ENCODE measurements around the gene TMCC2.
A peak's percentile ranks its signal among the peaks of the same experiment; 100 is the strongest.

TMCC2 gene

GRCh38 chr1:205248793-205249601 lies 21.3 kb downstream of the TMCC2 start:
- DNase-seq (ENCODE audit: low read depth in 1 of 2, low spot score in 1 of 2) = no peak
- in situ Hi-C loops (cut with HindIII; ENCODE audit: low pct_unique_long_range_greater_than_20kb, low sequenced_read_pairs) = no loop called here
- TF ChIP-seq JUND (IDR thresholded peaks at IDR 0.05; ENCODE audit: low read depth) = no peak

- in situ Hi-C loops (cut with HindIII; ENCODE audit: low pct_unique_long_range_greater_than_20kb, low sequenced_read_pairs) = no loop called here
- DNase-seq (ENCODE audit: low read depth in 1 of 2, low spot score in 1 of 2) = no peak
- no peak for TF ChIP-seq JUND (IDR thresholded peaks at IDR 0.05; ENCODE audit: low read depth)
These were observed 21.9 kb downstream of the TMCC2 start for GRCh38 chr1:205249651-205250050.

GRCh38 chr1:205250699-205251098 lies 23.0 kb downstream of the TMCC2 start:
- DNase-seq (ENCODE audit: low read depth in 1 of 2, low spot score in 1 of 2) = no peak
- no peak for TF ChIP-seq JUND (IDR thresholded peaks at IDR 0.05; ENCODE audit: low read depth)
- in situ Hi-C loops (cut with HindIII; ENCODE audit: low pct_unique_long_range_greater_than_20kb, low sequenced_read_pairs) = no loop called here

GRCh38 chr1:205251576-205251975 lies 23.8 kb downstream of the TMCC2 start:
- in situ Hi-C loops (cut with HindIII; ENCODE audit: low pct_unique_long_range_greater_than_20kb, low sequenced_read_pairs) = no loop called here
- no peak for TF ChIP-seq JUND (IDR thresholded peaks at IDR 0.05; ENCODE audit: low read depth)
- DNase-seq (ENCODE audit: low read depth in 1 of 2, low spot score in 1 of 2) = no peak

- DNase-seq (ENCODE audit: low read depth in 1 of 2, low spot score in 1 of 2) = peak; percentile 91
- no peak for TF ChIP-seq JUND (IDR thresholded peaks at IDR 0.05; ENCODE audit: low read depth)
- in situ Hi-C loops (cut with HindIII; ENCODE audit: low pct_unique_long_range_greater_than_20kb, low sequenced_read_pairs) = no loop called here
These were observed 28.4 kb downstream of the TMCC2 start for GRCh38 chr1:205255941-205256780.

- TF ChIP-seq JUND (IDR thresholded peaks at IDR 0.05; ENCODE audit: low read depth) = no peak
- in situ Hi-C loops (cut with HindIII; ENCODE audit: low pct_unique_long_range_greater_than_20kb, low sequenced_read_pairs) = no loop called here
- no peak for DNase-seq (ENCODE audit: low read depth in 1 of 2, low spot score in 1 of 2)
These were observed 29.3 kb downstream of the TMCC2 start for GRCh38 chr1:205256951-205257625.

GRCh38 chr1:205257735-205258134 lies 30.0 kb downstream of the TMCC2 start:
- no peak for TF ChIP-seq JUND (IDR thresholded peaks at IDR 0.05; ENCODE audit: low read depth)
- in situ Hi-C loops (cut with HindIII; ENCODE audit: low pct_unique_long_range_greater_than_20kb, low sequenced_read_pairs) = no loop called here
- DNase-seq (ENCODE audit: low read depth in 1 of 2, low spot score in 1 of 2) = no peak

- DNase-seq (ENCODE audit: low read depth in 1 of 2, low spot score in 1 of 2) = no peak
- TF ChIP-seq JUND (IDR thresholded peaks at IDR 0.05; ENCODE audit: low read depth) = no peak
- in situ Hi-C loops (cut with HindIII; ENCODE audit: low pct_unique_long_range_greater_than_20kb, low sequenced_read_pairs) = no loop called here
These were observed 30.5 kb downstream of the TMCC2 start for GRCh38 chr1:205258261-205258691.

GRCh38 chr1:205258719-205259118 lies 31.0 kb downstream of the TMCC2 start:
- no peak for DNase-seq (ENCODE audit: low read depth in 1 of 2, low spot score in 1 of 2)
- in situ Hi-C loops (cut with HindIII; ENCODE audit: low pct_unique_long_range_greater_than_20kb, low sequenced_read_pairs) = no loop called here
- no peak for TF ChIP-seq JUND (IDR thresholded peaks at IDR 0.05; ENCODE audit: low read depth)

GRCh38 chr1:205259324-205259832 lies 31.6 kb downstream of the TMCC2 start:
- no peak for TF ChIP-seq JUND (IDR thresholded peaks at IDR 0.05; ENCODE audit: low read depth)
- in situ Hi-C loops (cut with HindIII; ENCODE audit: low pct_unique_long_range_greater_than_20kb, low sequenced_read_pairs) = no loop called here
- no peak for DNase-seq (ENCODE audit: low read depth in 1 of 2, low spot score in 1 of 2)

GRCh38 chr1:205259998-205260397 lies 32.3 kb downstream of the TMCC2 start:
- DNase-seq (ENCODE audit: low read depth in 1 of 2, low spot score in 1 of 2) = no peak
- in situ Hi-C loops (cut with HindIII; ENCODE audit: low pct_unique_long_range_greater_than_20kb, low sequenced_read_pairs) = no loop called here
- no peak for TF ChIP-seq JUND (IDR thresholded peaks at IDR 0.05; ENCODE audit: low read depth)

- in situ Hi-C loops (cut with HindIII; ENCODE audit: low pct_unique_long_range_greater_than_20kb, low sequenced_read_pairs) = no loop called here
- no peak for TF ChIP-seq JUND (IDR thresholded peaks at IDR 0.05; ENCODE audit: low read depth)
- DNase-seq (ENCODE audit: low read depth in 1 of 2, low spot score in 1 of 2) = no peak
These were observed 33.4 kb downstream of the TMCC2 start for GRCh38 chr1:205260948-205261732.
